ENCODE data around the gene CTLA4.

DNA sequence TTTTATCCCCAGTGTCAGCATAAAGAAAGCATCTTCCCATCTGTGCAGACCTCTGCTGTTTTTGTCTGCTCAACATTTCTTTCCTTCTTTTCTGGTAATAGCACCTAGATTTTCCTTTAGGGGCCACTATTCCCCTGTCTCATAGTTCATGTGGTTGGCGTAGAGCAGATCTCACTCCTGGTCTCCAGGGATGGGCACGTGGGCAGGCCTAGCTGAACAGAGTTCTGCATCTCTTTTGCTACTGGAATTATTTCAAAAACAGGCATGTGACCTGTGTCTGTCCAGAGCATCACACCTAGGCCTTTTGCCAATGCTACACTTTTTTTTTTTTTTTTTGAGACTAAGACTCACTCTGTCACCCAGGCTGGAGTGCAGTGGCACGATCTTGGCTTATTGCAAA, 51.3 kb downstream of the CTLA4 start:
- TF ChIP-seq, protein P1, sequence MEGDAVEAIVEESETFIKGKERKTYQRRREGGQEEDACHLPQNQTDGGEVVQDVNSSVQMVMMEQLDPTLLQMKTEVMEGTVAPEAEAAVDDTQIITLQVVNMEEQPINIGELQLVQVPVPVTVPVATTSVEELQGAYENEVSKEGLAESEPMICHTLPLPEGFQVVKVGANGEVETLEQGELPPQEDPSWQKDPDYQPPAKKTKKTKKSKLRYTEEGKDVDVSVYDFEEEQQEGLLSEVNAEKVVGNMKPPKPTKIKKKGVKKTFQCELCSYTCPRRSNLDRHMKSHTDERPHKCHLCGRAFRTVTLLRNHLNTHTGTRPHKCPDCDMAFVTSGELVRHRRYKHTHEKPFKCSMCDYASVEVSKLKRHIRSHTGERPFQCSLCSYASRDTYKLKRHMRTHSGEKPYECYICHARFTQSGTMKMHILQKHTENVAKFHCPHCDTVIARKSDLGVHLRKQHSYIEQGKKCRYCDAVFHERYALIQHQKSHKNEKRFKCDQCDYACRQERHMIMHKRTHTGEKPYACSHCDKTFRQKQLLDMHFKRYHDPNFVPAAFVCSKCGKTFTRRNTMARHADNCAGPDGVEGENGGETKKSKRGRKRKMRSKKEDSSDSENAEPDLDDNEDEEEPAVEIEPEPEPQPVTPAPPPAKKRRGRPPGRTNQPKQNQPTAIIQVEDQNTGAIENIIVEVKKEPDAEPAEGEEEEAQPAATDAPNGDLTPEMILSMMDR (IDR thresholded peaks at IDR 0.05): no peak
- no peak for TF ChIP-seq ZFX (IDR thresholded peaks at IDR 0.05; ENCODE audit: borderline replicate concordance)
